Fibroblast of villous mesenchyme (primary cell): ENCODE data around the gene SMARCD1. TPM values are rescaled to one million over a fixed set of nuclear protein-coding genes. Genes with fewer than 3 reads are reported as not detected.
A peak's percentile ranks its signal among the peaks of the same experiment; 100 is the strongest.
"Not testable (repeated sequence)": the region's sequence is repeated elsewhere in the genome, so short reads cannot be mapped to it uniquely, and the experiment has no call there.

ENCODE experiments used
- DNase-seq: peaks from one replicate; pipeline ENCODE4 v3.0.0-alpha.2; 2010; ENCODE audit warnings: low read depth
- H3K4me3 ChIP-seq: 2 replicates; pipeline ENCODE4 v1.5.1; 2011; ENCODE audit warnings: low read depth, mild to moderate bottlenecking, low read length
- CTCF ChIP-seq: IDR thresholded peaks from 2 replicates; pipeline ENCODE4 v1.5.1; 2012; ENCODE audit warnings: low read depth, mild to moderate bottlenecking, low read length; ENCODE audit not compliant: insufficient read depth
- total RNA-seq: library from RNA; depleted of rRNA; stranded (reverse); fragments of >200 nt; gene quantifications from 2 replicates; pipeline ENCODE4 v1.2.3, GENCODE V29; 2012

SMARCD1 gene
- total RNA-seq, 1 donor: 60.9 TPM

- TF ChIP-seq CTCF: no peak
- H3K4me3 ChIP-seq: no peak overlapping the region
- no peak for DNase-seq
Observed at GRCh38 chr12:50075808-50076170, 9.4 kb upstream of the SMARCD1 start.

GRCh38 chr12:50077099-50077498 is 8.0 kb upstream of the SMARCD1 start:
- H3K4me3 ChIP-seq: no peak overlapping the region
- DNase-seq: no peak
- TF ChIP-seq CTCF: no peak

GRCh38 chr12:50078281-50078680 is 6.9 kb upstream of the SMARCD1 start:
- no peak overlapping the region for H3K4me3 ChIP-seq
- TF ChIP-seq CTCF: no peak
- DNase-seq: no peak

- H3K4me3 ChIP-seq: no peak overlapping the region
- no peak for TF ChIP-seq CTCF
- no peak for DNase-seq
Observed at GRCh38 chr12:50079771-50080170, 5.4 kb upstream of the SMARCD1 start.

GRCh38 chr12:50081096-50081808 is 3.9 kb upstream of the SMARCD1 start:
- H3K4me3 ChIP-seq: no peak overlapping the region
- TF ChIP-seq CTCF: no peak
- no peak for DNase-seq

- no peak for DNase-seq
- no peak for TF ChIP-seq CTCF
- H3K4me3 ChIP-seq: no peak overlapping the region
Observed at GRCh38 chr12:50082644-50083043, 2.5 kb upstream of the SMARCD1 start.

GRCh38 chr12:50083301-50083700 is 1.8 kb upstream of the SMARCD1 start:
- H3K4me3 ChIP-seq: no peak overlapping the region
- DNase-seq: no peak
- no peak for TF ChIP-seq CTCF

- not testable (repeated sequence) for DNase-seq
- H3K4me3 ChIP-seq: peak overlapping the region; percentile 95
Observed at GRCh38 chr12:50084409-50084774, 750 bp upstream of the SMARCD1 start.
